GM21526 (cell line): Measurements from ENCODE around the gene HELZ.

Source experiments
- ATAC-seq: cut with Tn5 transposase; IDR thresholded peaks from one replicate; pipeline ENCODE4 v1.9.1; 2021; ENCODE audit warnings: moderate library complexity; ENCODE audit not compliant: unreplicated experiment, low FRiP score

HELZ gene

GRCh38 chr17:67055811-67056745, 188.9 kb downstream of the HELZ start:
- ATAC-seq, result no peak

- no peak for ATAC-seq
Observed at GRCh38 chr17:67055041-67055443, 190.0 kb downstream of the HELZ start.

GRCh38 chr17:67054608-67055007, 190.4 kb downstream of the HELZ start:
- no peak for ATAC-seq

GRCh38 chr17:67054011-67054591, 190.9 kb downstream of the HELZ start:
- ATAC-seq, result no peak

GRCh38 chr17:67053438-67054000, 191.5 kb downstream of the HELZ start:
- no peak for ATAC-seq

- no peak for ATAC-seq
Observed at GRCh38 chr17:67052720-67053437, 192.1 kb downstream of the HELZ start.

GRCh38 chr17:67051837-67052236, 193.2 kb downstream of the HELZ start:
- no peak for ATAC-seq

- no peak for ATAC-seq
Observed at GRCh38 chr17:67051155-67051538, 193.8 kb downstream of the HELZ start.

GRCh38 chr17:67050471-67051154, 194.4 kb downstream of the HELZ start:
- ATAC-seq, result no peak

- no peak for ATAC-seq
Observed at GRCh38 chr17:67050066-67050465, 194.9 kb downstream of the HELZ start.

- ATAC-seq, result no peak
Observed at GRCh38 chr17:67049025-67049739, 195.8 kb downstream of the HELZ start.

GRCh38 chr17:67047382-67047781, 197.6 kb downstream of the HELZ start:
- ATAC-seq, result no peak

- ATAC-seq, result no peak
Observed at GRCh38 chr17:67046398-67046797, 198.6 kb downstream of the HELZ start.

GRCh38 chr17:67044940-67045339, 200.1 kb downstream of the HELZ start:
- no peak for ATAC-seq

- no peak for ATAC-seq
Observed at GRCh38 chr17:67044016-67044772, 200.8 kb downstream of the HELZ start, which contains the start of gene CACNG1. TSS of gene CACNG1 (plus strand) at chr17:67044554. CDS start at chr17:67044661, 107 bp downstream.

GRCh38 chr17:67043283-67043682, 201.7 kb downstream of the HELZ start:
- no peak for ATAC-seq

GRCh38 chr17:67041941-67042899, 202.8 kb downstream of the HELZ start:
- ATAC-seq, result no peak

GRCh38 chr17:67041531-67041930, 203.5 kb downstream of the HELZ start:
- ATAC-seq, result no peak
